GM21723 (cell line): ENCODE results near the gene FIGN.

Experiments
- ATAC-seq: cut with Tn5 transposase; IDR thresholded peaks from one replicate; pipeline ENCODE4 v1.9.1; 2021; ENCODE audit warnings: mild to moderate bottlenecking, moderate library complexity; ENCODE audit not compliant: unreplicated experiment

FIGN gene

GRCh38 chr2:163625632-163626031 lies 110.2 kb downstream of the FIGN start:
- no peak for ATAC-seq

GRCh38 chr2:163621445-163622004 lies 114.3 kb downstream of the FIGN start:
- ATAC-seq = no peak

- ATAC-seq = no peak
Observed at GRCh38 chr2:163617517-163617916, 118.3 kb downstream of the FIGN start.

- no peak for ATAC-seq
Observed at GRCh38 chr2:163613266-163613731, 122.5 kb downstream of the FIGN start.

- no peak for ATAC-seq
Observed at GRCh38 chr2:163612332-163612731, 123.5 kb downstream of the FIGN start.

GRCh38 chr2:163611557-163611906 lies 124.3 kb downstream of the FIGN start:
- ATAC-seq = no peak

GRCh38 chr2:163610817-163611556 lies 124.8 kb downstream of the FIGN start:
- no peak for ATAC-seq

- no peak for ATAC-seq
Observed at GRCh38 chr2:163607630-163608029, 128.2 kb downstream of the FIGN start.

GRCh38 chr2:163606878-163607277 lies 128.9 kb downstream of the FIGN start:
- no peak for ATAC-seq

GRCh38 chr2:163605779-163606178 lies 130.0 kb downstream of the FIGN start:
- ATAC-seq = no peak

- no peak for ATAC-seq
Observed at GRCh38 chr2:163604941-163605555, 130.8 kb downstream of the FIGN start.

- ATAC-seq = no peak
Observed at GRCh38 chr2:163602196-163602595, 133.6 kb downstream of the FIGN start.

GRCh38 chr2:163601377-163601776 lies 134.4 kb downstream of the FIGN start:
- ATAC-seq = no peak

- ATAC-seq = no peak
Observed at GRCh38 chr2:163600801-163601200, 135.0 kb downstream of the FIGN start.

GRCh38 chr2:163595028-163595427 lies 140.8 kb downstream of the FIGN start:
- no peak for ATAC-seq

- ATAC-seq = no peak
Observed at GRCh38 chr2:163594497-163594896, 141.3 kb downstream of the FIGN start.

- ATAC-seq = no peak
Observed at GRCh38 chr2:163593982-163594381, 141.8 kb downstream of the FIGN start.

GRCh38 chr2:163592954-163593622 lies 142.7 kb downstream of the FIGN start:
- no peak for ATAC-seq

GRCh38 chr2:163591461-163591860 lies 144.3 kb downstream of the FIGN start:
- ATAC-seq = no peak

- ATAC-seq = no peak
Observed at GRCh38 chr2:163580757-163581156, 155.1 kb downstream of the FIGN start.

GRCh38 chr2:163574309-163574708 lies 161.5 kb downstream of the FIGN start:
- ATAC-seq = no peak

GRCh38 chr2:163573652-163574051 lies 162.2 kb downstream of the FIGN start:
- no peak for ATAC-seq
